Subcutaneous abdominal adipose tissue (tissue), 5 donors: ENCODE measurements around the gene UGT2A2.

Experiments used
- H3K27ac ChIP-seq: one replicate; pipeline ENCODE4 v1.7.0; 2013; ENCODE audit warnings: low read depth, mild to moderate bottlenecking, inconsistent platforms, low read length, moderate library complexity
- H3K27me3 ChIP-seq, 5 donors: one replicate each; pipeline ENCODE4 v1.7.0; 2013; ENCODE audit warnings: low read length in 5 of 5, inconsistent platforms in 1 of 5; ENCODE audit not compliant: control insufficient read depth in 5 of 5, insufficient read depth in 4 of 5
- H3K36me3 ChIP-seq, 5 donors: one replicate each; pipeline ENCODE4 v1.7.0; 2013; ENCODE audit warnings: low read length in 5 of 5; ENCODE audit not compliant: control insufficient read depth in 5 of 5, insufficient read depth in 5 of 5
- H3K4me1 ChIP-seq, 5 donors: one replicate each; pipeline ENCODE4 v1.7.0; 2013; ENCODE audit warnings: low read length in 5 of 5, mild to moderate bottlenecking in 3 of 5, moderate library complexity in 1 of 5; ENCODE audit not compliant: control insufficient read depth in 5 of 5, insufficient read depth in 5 of 5
- H3K4me3 ChIP-seq, 5 donors: one replicate each; pipeline ENCODE4 v1.7.0; 2013; ENCODE audit warnings: low read length in 5 of 5, low read depth in 1 of 5
- H3K9ac ChIP-seq, 5 donors: one replicate each; pipeline ENCODE4 v1.7.0; 2013; ENCODE audit warnings: low read length in 5 of 5, mild to moderate bottlenecking in 4 of 5, moderate library complexity in 3 of 5
- H3K9me3 ChIP-seq, 5 donors: one replicate each; pipeline ENCODE4 v1.7.0; 2013; ENCODE audit warnings: low read length in 5 of 5; ENCODE audit not compliant: control insufficient read depth in 5 of 5
- donor health status: healthy.
- donor health status: healthy.
- donor health status: healthy.
- donor health status: healthy.
- donor health status: healthy.

UGT2A2 gene

GRCh38 chr4:69583543-69583942, 55.9 kb downstream of the UGT2A2 start:
- no peak overlapping the region for H3K4me3 ChIP-seq
- no peak overlapping the region for H3K27ac ChIP-seq
- H3K36me3 ChIP-seq = no peaks in the 10 kb centered on the region
- H3K9ac ChIP-seq = no peak overlapping the region
- H3K27me3 ChIP-seq = no peaks in the 10 kb centered on the region
- H3K4me1 ChIP-seq = no peaks in the 10 kb centered on the region
- no peaks in the 10 kb centered on the region for H3K9me3 ChIP-seq

- H3K27me3 ChIP-seq = no peaks in the 10 kb centered on the region
- no peaks in the 10 kb centered on the region for H3K36me3 ChIP-seq
- H3K9me3 ChIP-seq = peaks cover 0 to 3% (median 0%) of the 10 kb centered on the region in 5 donors
- no peaks in the 10 kb centered on the region for H3K4me1 ChIP-seq
- no peak overlapping the region for H3K27ac ChIP-seq
- no peak overlapping the region for H3K9ac ChIP-seq
- H3K4me3 ChIP-seq = no peak overlapping the region
Observed at GRCh38 chr4:69577245-69577644, 62.2 kb downstream of the UGT2A2 start.

GRCh38 chr4:69576251-69576877, 63.1 kb downstream of the UGT2A2 start:
- Histone ChIP-seq H3K4me1 (no peaks in the 10 kb centered on the region), H3K9ac (no peak overlapping the region), H3K36me3 (no peaks in the 10 kb centered on the region), H3K27ac (no peak overlapping the region), H3K4me3 (no peak overlapping the region), H3K27me3 (no peaks in the 10 kb centered on the region), H3K9me3 (peaks cover 0 to 3% (median 0%) of the 10 kb centered on the region in 5 donors)

- Histone ChIP-seq H3K9ac (no peak overlapping the region), H3K4me1 (no peaks in the 10 kb centered on the region), H3K4me3 (no peak overlapping the region), H3K36me3 (no peaks in the 10 kb centered on the region), H3K9me3 (no peaks in the 10 kb centered on the region), H3K27ac (no peak overlapping the region), H3K27me3 (no peaks in the 10 kb centered on the region)
Observed at GRCh38 chr4:69568787-69569186, 70.7 kb downstream of the UGT2A2 start.

GRCh38 chr4:69563424-69563823, 76.0 kb downstream of the UGT2A2 start:
- Histone ChIP-seq H3K9me3 (no peaks in the 10 kb centered on the region), H3K27me3 (no peaks in the 10 kb centered on the region), H3K27ac (no peak overlapping the region), H3K36me3 (no peaks in the 10 kb centered on the region), H3K4me3 (no peak overlapping the region), H3K4me1 (no peaks in the 10 kb centered on the region), H3K9ac (no peak overlapping the region)

- H3K4me1 ChIP-seq = no peaks in the 10 kb centered on the region
- no peak overlapping the region for H3K27ac ChIP-seq
- H3K9me3 ChIP-seq = no peaks in the 10 kb centered on the region
- no peak overlapping the region for H3K4me3 ChIP-seq
- no peak overlapping the region for H3K9ac ChIP-seq
- H3K36me3 ChIP-seq = no peaks in the 10 kb centered on the region
- H3K27me3 ChIP-seq = no peaks in the 10 kb centered on the region
Observed at GRCh38 chr4:69549651-69550050, 89.8 kb downstream of the UGT2A2 start.

- no peak overlapping the region for H3K4me3 ChIP-seq
- no peaks in the 10 kb centered on the region for H3K36me3 ChIP-seq
- H3K9me3 ChIP-seq = no peaks in the 10 kb centered on the region
- no peaks in the 10 kb centered on the region for H3K4me1 ChIP-seq
- no peak overlapping the region for H3K9ac ChIP-seq
- H3K27ac ChIP-seq = no peak overlapping the region
- H3K27me3 ChIP-seq = no peaks in the 10 kb centered on the region
Observed at GRCh38 chr4:69546134-69546765, 93.2 kb downstream of the UGT2A2 start.
